HFFc6 (cell line): ENCODE results near the gene ADM5. TPM values are rescaled to one million over a fixed set of nuclear protein-coding genes. Genes with fewer than 3 reads are reported as not detected.

Experiments used
- DNase-seq: peaks from one replicate; pipeline ENCODE4 v3.0.0-alpha.2; 2018
- H3K27ac Mint-ChIP-seq: 2 replicates; pipeline ENCODE4 v1.8.0; 2020; ENCODE audit warnings: mild to moderate bottlenecking, mixed read lengths
- H3K27me3 Mint-ChIP-seq: 2 replicates; pipeline ENCODE4 v1.8.0; 2021; ENCODE audit warnings: mild to moderate bottlenecking, moderate library complexity, mixed read lengths; ENCODE audit not compliant: insufficient read depth
- H3K36me3 Mint-ChIP-seq: 2 replicates; pipeline ENCODE4 v1.8.0; 2021; ENCODE audit warnings: low read depth, mixed read lengths
- H3K4me1 Mint-ChIP-seq: 2 replicates; pipeline ENCODE4 v1.8.0; 2020; ENCODE audit warnings: low read depth, mixed read lengths
- H3K4me3 Mint-ChIP-seq: 2 replicates; pipeline ENCODE4 v1.8.0; 2020; ENCODE audit warnings: mild to moderate bottlenecking, moderate library complexity, mixed read lengths
- H3K9me3 Mint-ChIP-seq: 2 replicates; pipeline ENCODE4 v1.8.0; 2020; ENCODE audit warnings: mild to moderate bottlenecking, mixed read lengths
- CTCF ChIP-seq: fragments of 200-600 bp; sonication (generic); IDR thresholded peaks from 2 replicates; pipeline ENCODE4 v1.5.0; 2021; ENCODE audit warnings: antibody characterized with exemption, mild to moderate bottlenecking
- total RNA-seq, 6 experiments: library from RNA; stranded (reverse); fragmentation: NEBNext Ultra II Directional; extraction: Animal tissue kit (Norgen Biotek cat#: 25700); gene quantifications; 2 replicates in 1 of 6; 3 replicates in 5 of 6; pipeline ENCODE4 v1.2.3, GENCODE V29; 2021

ADM5 gene
- total RNA-seq, 6 experiments from 2014 or later, result 0.74 to 0.99 (median 0.87) TPM

DNA sequence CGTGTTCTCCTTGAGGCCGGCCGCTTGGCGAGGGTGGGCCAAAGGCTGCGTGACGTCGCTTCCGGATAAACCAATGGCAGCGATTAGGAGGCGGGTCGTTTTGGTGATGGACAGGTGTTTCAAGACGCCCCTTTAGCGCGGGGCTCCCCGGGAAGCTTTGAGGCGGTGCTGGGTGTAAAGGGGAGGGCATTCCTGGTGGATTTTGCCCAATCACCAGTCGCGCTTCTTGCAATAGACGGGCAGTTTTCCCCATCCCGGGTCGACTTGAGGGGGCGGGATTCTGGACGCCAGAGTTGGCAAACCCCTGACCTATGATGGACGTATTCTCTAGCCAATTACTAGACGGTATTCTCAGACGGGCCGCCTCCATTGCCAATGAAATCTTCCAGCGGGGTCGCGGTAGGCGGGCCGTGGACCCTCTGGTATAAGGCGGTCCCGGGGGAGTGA lies 12.6 kb upstream of the ADM5 start:
- peak; percentile 100 for DNase-seq
- peaks cover 7% of the 10 kb centered on the region for H3K27me3 Mint-ChIP-seq
- H3K4me3 Mint-ChIP-seq, result peak overlapping the region; percentile 97
- peaks cover 35% of the 10 kb centered on the region for H3K4me1 Mint-ChIP-seq
- H3K36me3 Mint-ChIP-seq, result peaks cover 4% of the 10 kb centered on the region; the same call in 1 of the 2 replicates
- H3K9me3 Mint-ChIP-seq, result no peaks in the 10 kb centered on the region
- peak overlapping the region; percentile 99 for H3K27ac Mint-ChIP-seq
- no peak for TF ChIP-seq CTCF

DNA sequence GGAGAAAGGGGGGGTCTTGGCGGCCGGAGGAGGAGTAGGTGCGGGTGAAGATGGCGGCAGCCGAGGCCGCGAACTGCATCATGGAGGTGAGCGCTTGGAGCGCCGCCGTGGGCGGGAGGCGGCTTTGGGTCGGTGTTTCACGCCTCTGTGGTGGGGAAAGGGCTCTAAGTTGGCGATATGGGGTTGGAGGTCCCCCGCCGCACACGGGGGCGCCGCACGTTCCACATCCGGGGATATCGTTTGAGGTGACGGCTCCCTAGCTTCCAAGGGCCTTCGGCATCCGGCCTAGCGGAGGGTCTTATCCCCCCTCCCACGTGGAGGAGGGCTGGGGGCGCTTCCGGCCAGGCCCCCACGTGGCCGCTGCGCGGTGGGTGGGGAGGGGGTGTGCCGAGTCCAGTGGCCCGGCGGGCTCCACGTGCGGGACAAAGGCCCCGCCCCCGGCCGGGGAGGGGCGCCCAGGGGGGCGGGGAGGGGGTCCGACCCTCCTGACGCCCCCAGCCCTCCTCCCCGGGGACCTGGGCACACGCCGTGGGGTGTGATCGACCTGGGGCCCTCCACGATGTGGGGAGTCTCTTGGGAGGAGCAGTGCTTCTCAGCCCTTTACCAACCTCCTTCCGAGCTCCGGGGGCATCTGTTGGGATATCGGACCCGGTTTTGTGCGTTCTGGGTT lies 12.0 kb upstream of the ADM5 start, which contains the start of gene PRMT1:
TSS of gene PRMT1 (plus strand) at position 41 of the 670 bp plus-strand sequence. CDS start at position 51, 10 bp downstream.
- Mint-ChIP-seq H3K4me3 (peak within 1 kb of the TSS; percentile 97), H3K27me3 (peaks cover 7% of the 10 kb centered on the region), H3K36me3 (peaks cover 4% of the 10 kb centered on the region; the same call in 1 of the 2 replicates), H3K9me3 (no peaks in the 10 kb centered on the region), H3K27ac (peak within 1 kb of the TSS; percentile 99), H3K4me1 (peaks cover 31% of the 10 kb centered on the region)
- no peak for DNase-seq
- no peak for TF ChIP-seq CTCF

GRCh38 chr19:49677901-49678674 lies 11.3 kb upstream of the ADM5 start:
- H3K4me1 Mint-ChIP-seq, result peaks cover 31% of the 10 kb centered on the region
- H3K36me3 Mint-ChIP-seq, result peaks cover 4% of the 10 kb centered on the region; the same call in 1 of the 2 replicates
- H3K4me3 Mint-ChIP-seq, result peak overlapping the region; percentile 97
- TF ChIP-seq CTCF, result peak; percentile 87
- DNase-seq, result peak; percentile 41
- no peaks in the 10 kb centered on the region for H3K9me3 Mint-ChIP-seq
- peak overlapping the region; percentile 83 for H3K27ac Mint-ChIP-seq
- H3K27me3 Mint-ChIP-seq, result peaks cover 7% of the 10 kb centered on the region

- no peak for TF ChIP-seq CTCF
- Mint-ChIP-seq H3K27ac (peak overlapping the region; percentile 83; the same call in 1 of the 2 replicates), H3K4me3 (peak overlapping the region; percentile 97), H3K36me3 (peaks cover 4% of the 10 kb centered on the region; the same call in 1 of the 2 replicates), H3K27me3 (peaks cover 8% of the 10 kb centered on the region), H3K9me3 (no peaks in the 10 kb centered on the region), H3K4me1 (peaks cover 31% of the 10 kb centered on the region)
- DNase-seq, result no peak
Measured at GRCh38 chr19:49678985-49679770, 10.2 kb upstream of the ADM5 start.

GRCh38 chr19:49679771-49680413 lies 9.5 kb upstream of the ADM5 start:
- DNase-seq, result no peak
- peak overlapping the region; percentile 12 for H3K4me3 Mint-ChIP-seq
- peaks cover 4% of the 10 kb centered on the region; the same call in 1 of the 2 replicates for H3K36me3 Mint-ChIP-seq
- H3K4me1 Mint-ChIP-seq, result peaks cover 31% of the 10 kb centered on the region
- H3K9me3 Mint-ChIP-seq, result no peaks in the 10 kb centered on the region
- H3K27ac Mint-ChIP-seq, result peak overlapping the region; percentile 52; the same call in 1 of the 2 replicates
- H3K27me3 Mint-ChIP-seq, result peaks cover 8% of the 10 kb centered on the region
- no peak for TF ChIP-seq CTCF
